ENCODE results near the gene CHRNG. TPM values are rescaled to one million over a fixed set of nuclear protein-coding genes. Genes with fewer than 3 reads are reported as not detected.

CHRNG gene
- total RNA-seq, 1 donor = not detected

- H3K4me3 ChIP-seq (ENCODE audit: low read depth, low read length) = no peak overlapping the region
- no peak for TF ChIP-seq CTCF (IDR thresholded peaks at IDR 0.05; ENCODE audit: insufficient read depth, low read length)
- DNase-seq (ENCODE audit: low read depth) = no peak
These were observed 48.5 kb downstream of the CHRNG start for GRCh38 chr2:232588031-232588430.

DNA sequence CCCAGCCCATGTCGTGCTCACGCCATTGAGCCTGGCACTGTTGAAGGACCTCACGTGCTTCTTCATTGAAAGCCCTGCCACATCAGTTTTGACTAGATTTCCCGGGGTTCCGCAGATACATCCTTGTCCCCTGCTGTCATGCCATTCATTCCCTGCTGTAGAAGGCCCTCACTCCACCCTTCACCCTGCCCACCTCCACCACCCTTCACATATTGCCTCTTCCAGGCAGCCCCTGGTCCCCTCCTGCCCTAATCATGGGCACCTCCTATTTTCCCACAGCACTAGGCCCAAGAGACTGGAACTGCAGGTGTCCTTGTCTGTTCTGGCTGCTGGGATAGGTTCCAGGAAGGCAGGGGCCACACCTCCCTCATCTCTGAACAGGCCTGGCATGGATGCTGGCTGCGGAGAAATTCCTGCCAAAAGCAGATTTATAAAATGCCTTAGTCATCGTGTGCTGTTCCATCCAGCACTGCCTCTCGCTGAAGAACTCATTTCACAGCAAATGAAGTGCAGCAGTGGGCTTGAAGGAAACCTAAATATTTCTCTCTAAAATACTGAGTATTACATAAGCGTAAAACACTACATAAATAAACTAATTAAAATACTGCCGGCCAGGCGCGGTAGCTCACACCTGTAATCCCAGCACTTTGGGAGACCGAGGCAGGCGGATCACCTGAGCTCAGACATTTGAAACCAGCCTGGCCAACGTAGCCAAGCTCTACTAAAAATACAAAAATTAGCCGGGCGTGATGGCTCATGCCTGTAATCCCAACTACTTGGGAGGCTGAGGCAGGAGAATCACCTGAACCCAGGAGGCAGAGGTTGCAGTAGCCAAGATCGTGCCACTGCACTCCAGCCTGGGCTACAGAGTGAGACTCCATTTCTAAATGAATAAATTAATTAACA is 49.4 kb downstream of the CHRNG start:
- peak; percentile 94 for DNase-seq (ENCODE audit: low read depth)
- no peak overlapping the region for H3K4me3 ChIP-seq (ENCODE audit: low read depth, low read length)
- TF ChIP-seq CTCF (IDR thresholded peaks at IDR 0.05; ENCODE audit: insufficient read depth, low read length) = no peak

GRCh38 chr2:232592772-232593395 is 53.4 kb downstream of the CHRNG start:
- no peak overlapping the region for H3K4me3 ChIP-seq (ENCODE audit: low read depth, low read length)
- peak; percentile 16 for TF ChIP-seq CTCF (IDR thresholded peaks at IDR 0.05; ENCODE audit: insufficient read depth, low read length)
- peak; percentile 82 for DNase-seq (ENCODE audit: low read depth)

- TF ChIP-seq CTCF (IDR thresholded peaks at IDR 0.05; ENCODE audit: insufficient read depth, low read length) = no peak
- no peak for DNase-seq (ENCODE audit: low read depth)
These were observed 54.5 kb downstream of the CHRNG start for GRCh38 chr2:232593982-232594381.

More at GRCh38 chr2:232593982-232594381, 54.5 kb downstream of the CHRNG start:
- H3K4me3 ChIP-seq (ENCODE audit: low read depth, low read length) = no peak overlapping the region

Other genes with a start within 250 kb of the CHRNG start
- not detected in 2 replicates for gene ALPP, start 160.9 kb upstream of the CHRNG start, total RNA-seq (ENCODE audit: low replicate concordance)
- not detected in 2 replicates for gene ALPG, start 132.8 kb upstream of the CHRNG start, total RNA-seq (ENCODE audit: low replicate concordance)
- not detected in 2 replicates for gene ALPI, start 83.5 kb upstream of the CHRNG start, total RNA-seq (ENCODE audit: low replicate concordance)
- not detected in 2 replicates for gene ECEL1, start 51.9 kb upstream of the CHRNG start, total RNA-seq (ENCODE audit: low replicate concordance)
- not detected in 2 replicates for gene PRSS56, start 19.3 kb upstream of the CHRNG start, total RNA-seq (ENCODE audit: low replicate concordance)
- not detected in 2 replicates for gene CHRND, start 13.5 kb upstream of the CHRNG start, total RNA-seq (ENCODE audit: low replicate concordance)
- gene TIGD1, start 10.9 kb downstream of the CHRNG start, total RNA-seq (ENCODE audit: low replicate concordance) = 3.3 and 7.8 TPM in 2 replicates
- gene EIF4E2, start 11.0 kb downstream of the CHRNG start, total RNA-seq (ENCODE audit: low replicate concordance) = 49.1 and 72.6 TPM in 2 replicates
- gene EFHD1, start 93.9 kb downstream of the CHRNG start, total RNA-seq (ENCODE audit: low replicate concordance) = 0.45 and 0.49 TPM in 2 replicates
- 58.5 and 139 TPM in 2 replicates for gene GIGYF2, start 157.6 kb downstream of the CHRNG start, total RNA-seq (ENCODE audit: low replicate concordance)
- gene KCNJ13, start 236.9 kb downstream of the CHRNG start, total RNA-seq (ENCODE audit: low replicate concordance) = not detected in 2 replicates